Loucy (cell line): Measurements from ENCODE around the gene SLC39A9.
A peak's percentile ranks its signal among the peaks of the same experiment; 100 is the strongest.
"Not testable (repeated sequence)": the region's sequence is repeated elsewhere in the genome, so short reads cannot be mapped to it uniquely, and the experiment has no call there.

Experiments used
- H2AFZ ChIP-seq: fragments of 200-600 bp; sonication (generic); 2 replicates; pipeline ENCODE4 v1.6.0; 2016; ENCODE audit warnings: antibody characterized with exemption, mild to moderate bottlenecking, low read length, moderate library complexity
- H3F3A ChIP-seq: fragments of 200-600 bp; 2 replicates; pipeline ENCODE4 v1.6.0; 2016; ENCODE audit warnings: antibody characterized with exemption, low read depth, mild to moderate bottlenecking
- H3K27me3 ChIP-seq: fragments of 200-600 bp; sonication (generic); 2 replicates; pipeline ENCODE4 v1.6.1; 2014; ENCODE audit warnings: low read length, mild to moderate bottlenecking; ENCODE audit not compliant: insufficient read depth, poor library complexity, severe bottlenecking
- H3K36me3 ChIP-seq: fragments of 200-600 bp; sonication (generic); 2 replicates; pipeline ENCODE4 v1.6.1; 2016; ENCODE audit warnings: low read length; ENCODE audit not compliant: insufficient read depth
- H3K4me1 ChIP-seq: fragments of 200-600 bp; sonication (generic); 2 replicates; pipeline ENCODE4 v1.5.1; 2014; ENCODE audit warnings: low read length, mild to moderate bottlenecking; ENCODE audit not compliant: insufficient read depth, poor library complexity, severe bottlenecking
- H3K4me2 ChIP-seq: fragments of 200-600 bp; sonication (generic); 2 replicates; pipeline ENCODE4 v1.6.0; 2014; ENCODE audit warnings: antibody characterized with exemption, low read length, low read depth, mild to moderate bottlenecking; ENCODE audit not compliant: poor library complexity, severe bottlenecking
- H3K4me3 ChIP-seq: fragments of 200-600 bp; sonication (generic); 2 replicates; pipeline ENCODE4 v1.5.1; 2014; ENCODE audit warnings: low read length, mild to moderate bottlenecking, mixed read lengths; ENCODE audit not compliant: poor library complexity, severe bottlenecking
- H3K79me2 ChIP-seq: fragments of 200-600 bp; sonication (generic); 2 replicates; pipeline ENCODE4 v1.6.1; 2014; ENCODE audit warnings: low read length; ENCODE audit not compliant: insufficient read depth
- H3K9ac ChIP-seq: fragments of 200-600 bp; sonication (generic); 2 replicates; pipeline ENCODE4 v1.6.0; 2014; ENCODE audit warnings: mild to moderate bottlenecking, low read depth, low read length, moderate library complexity; ENCODE audit not compliant: poor library complexity, severe bottlenecking
- H3K9me2 ChIP-seq: fragments of 200-600 bp; sonication (generic); replicated peaks from 2 replicates; pipeline ENCODE4 v1.6.1; 2016; ENCODE audit warnings: low read depth, low read length, mixed read lengths
- H3K9me3 ChIP-seq: fragments of 200-600 bp; sonication (generic); 2 replicates; pipeline ENCODE4 v1.6.1; 2014; ENCODE audit warnings: mild to moderate bottlenecking, antibody characterized with exemption, low read length, low read depth; ENCODE audit not compliant: insufficient read depth
- H4K20me1 ChIP-seq: fragments of 200-600 bp; sonication (generic); 2 replicates; pipeline ENCODE4 v1.6.0; 2014; ENCODE audit warnings: antibody characterized with exemption, low read length, mild to moderate bottlenecking; ENCODE audit not compliant: insufficient read depth, poor library complexity, severe bottlenecking
- CTCF ChIP-seq: fragments of 200-600 bp; sonication (generic); conservative IDR thresholded peaks from 2 replicates; pipeline ENCODE4 v1.5.1; 2014; ENCODE audit warnings: mild to moderate bottlenecking, antibody characterized with exemption, low read length
- EZH2phosphoT487 ChIP-seq: fragments of 200-600 bp; IDR thresholded peaks from 2 replicates; pipeline ENCODE4 v1.6.1; 2018; ENCODE audit warnings: antibody characterized with exemption, mild to moderate bottlenecking, moderate library complexity, borderline replicate concordance

The SLC39A9 gene

GRCh38 chr14:69473946-69474345 is 75.5 kb downstream of the SLC39A9 start:
- TF ChIP-seq EZH2phosphoT487 (no peak), CTCF (no peak)
- H3K4me2 ChIP-seq: no peak overlapping the region
- H3K79me2 ChIP-seq: no peaks in the 10 kb centered on the region
- no peaks in the 10 kb centered on the region for H4K20me1 ChIP-seq
- no peaks in the 10 kb centered on the region for H3K9me3 ChIP-seq
- no peaks in the 10 kb centered on the region for H3K27me3 ChIP-seq
- no peaks in the 10 kb centered on the region for H3K9me2 ChIP-seq
- no peak overlapping the region for H3K4me3 ChIP-seq
- no peaks in the 10 kb centered on the region for H3F3A ChIP-seq
- no peak overlapping the region for H3K9ac ChIP-seq
- H3K36me3 ChIP-seq: no peaks in the 10 kb centered on the region
- no peaks in the 10 kb centered on the region for H3K4me1 ChIP-seq
- H2AFZ ChIP-seq: no peak overlapping the region

- no peak overlapping the region for H3K4me2 ChIP-seq
- no peaks in the 10 kb centered on the region for H3K9me2 ChIP-seq
- TF ChIP-seq CTCF: peak; percentile 70
- TF ChIP-seq EZH2phosphoT487: no peak
- H3K27me3 ChIP-seq: no peaks in the 10 kb centered on the region
- H3K4me1 ChIP-seq: no peaks in the 10 kb centered on the region
- no peaks in the 10 kb centered on the region for H3K36me3 ChIP-seq
- no peaks in the 10 kb centered on the region for H3F3A ChIP-seq
- no peak overlapping the region for H3K9ac ChIP-seq
- H3K9me3 ChIP-seq: no peaks in the 10 kb centered on the region
- H3K4me3 ChIP-seq: no peak overlapping the region
- H2AFZ ChIP-seq: no peak overlapping the region
- no peaks in the 10 kb centered on the region for H4K20me1 ChIP-seq
- no peaks in the 10 kb centered on the region for H3K79me2 ChIP-seq
These were observed 76.8 kb downstream of the SLC39A9 start for GRCh38 chr14:69475194-69475818.

- H3K9me3 ChIP-seq, H3K36me3 ChIP-seq: not testable (repeated sequence)
These were observed 78.4 kb downstream of the SLC39A9 start for GRCh38 chr14:69476824-69477450.

GRCh38 chr14:69478055-69478454 is 79.6 kb downstream of the SLC39A9 start:
- not testable (repeated sequence) for H3K9me2 ChIP-seq, H3K4me3 ChIP-seq, H3K27me3 ChIP-seq, H3K4me2 ChIP-seq, H3K4me1 ChIP-seq, H3K36me3 ChIP-seq, H2AFZ ChIP-seq, H3F3A ChIP-seq, H3K9me3 ChIP-seq, H3K9ac ChIP-seq, H4K20me1 ChIP-seq, H3K79me2 ChIP-seq

More at GRCh38 chr14:69476824-69477450, 78.4 kb downstream of the SLC39A9 start:
- not testable (repeated sequence) for H3K79me2 ChIP-seq, H3K4me1 ChIP-seq, H3K4me2 ChIP-seq, H3K9ac ChIP-seq, H3F3A ChIP-seq, H3K27me3 ChIP-seq, H2AFZ ChIP-seq, H3K4me3 ChIP-seq, H4K20me1 ChIP-seq, H3K9me2 ChIP-seq
